ENCODE results near the gene PI4KA.
"Not testable (repeated sequence)": the region's sequence is repeated elsewhere in the genome, so short reads cannot be mapped to it uniquely, and the experiment has no call there.

PI4KA gene

DNA sequence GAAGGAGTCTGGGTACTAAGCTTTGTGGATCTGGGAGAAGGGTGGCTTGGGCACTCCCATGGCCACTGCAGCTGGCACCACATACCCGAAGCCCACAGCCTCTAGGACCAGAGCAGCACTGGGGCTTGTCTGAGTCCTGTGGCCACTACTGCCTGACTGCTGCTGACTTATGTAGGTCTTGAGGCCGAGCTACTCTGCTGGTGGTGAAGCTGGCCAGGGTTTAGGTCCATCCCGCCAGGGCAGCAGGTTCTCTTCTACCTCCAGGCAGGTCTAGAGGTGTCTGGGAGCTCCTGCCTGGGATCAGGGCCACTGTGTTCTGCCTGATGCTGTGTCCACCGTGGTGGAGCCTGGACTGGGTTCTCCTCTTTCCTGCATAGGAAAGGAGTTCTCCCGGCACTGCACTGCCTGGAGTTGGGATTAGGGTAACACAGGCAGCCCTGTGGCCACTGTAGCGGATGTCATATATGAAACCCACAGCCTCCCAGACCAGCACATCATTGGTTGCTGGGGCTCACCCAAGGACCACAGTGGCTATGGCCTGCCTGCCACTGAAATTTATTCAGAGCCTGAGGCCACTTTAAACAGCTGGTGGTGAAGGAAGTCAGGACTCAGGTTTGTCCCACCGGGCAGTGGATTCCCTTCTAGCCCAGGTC, 194.5 kb downstream of the PI4KA start:
- Histone ChIP-seq H3K9ac (ENCODE audit: low read length) (no peak overlapping the region), H3K4me1 (ENCODE audit: control insufficient read depth, insufficient read depth, low read length) (no peaks in the 10 kb centered on the region), H3K36me3 (ENCODE audit: control insufficient read depth, insufficient read depth, low read length) (no peaks in the 10 kb centered on the region), H3K27me3 (ENCODE audit: control insufficient read depth, insufficient read depth, low read length) (no peaks in the 10 kb centered on the region), H3K4me3 (ENCODE audit: low read length) (no peak overlapping the region), H3K27ac (ENCODE audit: low read depth, low read length) (no peak overlapping the region)

DNA sequence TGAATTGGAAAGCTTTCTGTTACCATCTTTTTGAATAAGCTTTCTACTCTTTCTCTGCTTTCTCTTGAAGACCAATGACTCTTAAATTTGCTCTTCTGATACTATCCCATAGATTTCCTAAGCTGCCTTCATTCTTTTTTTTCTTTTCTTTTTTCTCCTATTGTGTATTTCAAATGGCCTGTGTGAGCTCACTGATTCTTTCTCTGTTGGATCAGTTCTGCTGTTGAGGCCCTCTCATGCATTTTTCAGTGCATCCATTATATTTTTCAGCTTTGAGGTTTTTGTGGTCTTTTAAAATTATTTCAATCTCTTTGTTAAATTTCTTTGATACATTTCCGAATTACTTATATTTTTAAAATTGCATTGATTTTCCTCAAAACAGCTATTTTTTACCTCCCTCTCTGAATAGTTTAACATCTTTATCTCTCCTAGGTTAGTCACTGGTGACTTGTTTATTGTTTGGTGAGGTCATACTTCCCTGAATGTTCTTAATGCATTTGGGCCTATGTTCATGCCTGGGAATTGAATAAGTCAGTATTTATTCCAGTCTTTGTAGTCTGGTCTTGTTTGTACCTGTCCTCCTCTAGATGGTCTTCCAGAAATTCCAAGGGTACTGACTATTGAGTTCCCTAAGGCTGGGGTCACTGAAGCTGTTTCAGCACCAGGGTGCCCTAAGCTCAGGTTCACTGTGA, 195.3 kb downstream of the PI4KA start:
- Histone ChIP-seq H3K27ac (ENCODE audit: low read depth, low read length) (no peak overlapping the region), H3K27me3 (ENCODE audit: control insufficient read depth, insufficient read depth, low read length) (no peaks in the 10 kb centered on the region), H3K36me3 (ENCODE audit: control insufficient read depth, insufficient read depth, low read length) (no peaks in the 10 kb centered on the region), H3K9ac (ENCODE audit: low read length) (no peak overlapping the region), H3K4me1 (ENCODE audit: control insufficient read depth, insufficient read depth, low read length) (no peaks in the 10 kb centered on the region), H3K4me3 (ENCODE audit: low read length) (no peak overlapping the region)

DNA sequence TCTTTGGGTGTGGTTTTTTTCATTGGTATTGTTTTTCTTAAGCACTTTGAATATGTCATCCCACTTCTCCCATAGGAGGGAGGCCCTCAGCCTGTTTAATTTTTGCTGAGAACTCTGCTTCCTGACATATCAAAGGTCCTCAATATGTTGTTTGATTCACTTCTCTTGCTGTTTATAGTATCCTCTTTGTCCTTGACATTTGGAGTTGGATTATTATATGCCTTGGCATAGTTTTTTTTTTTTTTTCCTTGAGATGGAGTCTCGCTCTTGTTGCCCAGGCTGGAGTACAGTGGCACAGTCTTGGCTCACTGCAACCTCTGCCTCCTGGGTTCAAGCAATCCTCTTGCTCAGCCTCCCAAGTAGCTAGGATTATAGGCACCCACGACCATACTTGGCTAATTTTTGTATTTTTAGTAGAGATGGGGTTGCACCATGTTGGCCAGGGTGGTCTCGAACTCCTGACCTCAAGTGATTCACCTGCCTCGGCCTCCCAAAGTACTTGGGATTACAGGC, 196.0 kb downstream of the PI4KA start:
- not testable (repeated sequence) for H3K4me3 ChIP-seq (ENCODE audit: low read length); H3K9ac ChIP-seq (ENCODE audit: low read length); H3K27ac ChIP-seq (ENCODE audit: low read depth, low read length); H3K36me3 ChIP-seq (ENCODE audit: control insufficient read depth, insufficient read depth, low read length); H3K4me1 ChIP-seq (ENCODE audit: control insufficient read depth, insufficient read depth, low read length); H3K27me3 ChIP-seq (ENCODE audit: control insufficient read depth, insufficient read depth, low read length)

DNA sequence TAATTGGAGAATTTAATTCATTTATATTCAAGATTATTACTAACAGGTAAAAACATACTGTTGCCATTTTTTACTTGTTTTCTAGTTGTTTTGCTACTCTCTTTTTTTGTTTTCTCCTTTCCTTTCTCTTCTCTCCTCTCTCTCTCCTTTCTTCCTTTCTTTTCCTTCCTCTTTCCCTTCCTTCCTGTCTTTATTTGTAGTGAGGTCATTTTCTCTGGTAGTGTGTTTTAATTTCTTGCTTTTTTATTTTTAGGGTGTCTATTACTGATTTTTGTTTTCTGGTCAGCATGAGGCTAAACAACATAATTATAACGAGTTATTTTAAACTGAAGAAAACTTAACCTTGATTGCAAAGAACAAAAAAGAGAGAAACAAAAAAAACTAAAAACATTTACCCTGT, 197.1 kb downstream of the PI4KA start:
- Histone ChIP-seq H3K4me3 (ENCODE audit: low read length) (no peak overlapping the region), H3K9ac (ENCODE audit: low read length) (no peak overlapping the region), H3K4me1 (ENCODE audit: control insufficient read depth, insufficient read depth, low read length) (no peaks in the 10 kb centered on the region), H3K36me3 (ENCODE audit: control insufficient read depth, insufficient read depth, low read length) (no peaks in the 10 kb centered on the region), H3K27me3 (ENCODE audit: control insufficient read depth, insufficient read depth, low read length) (no peaks in the 10 kb centered on the region), H3K27ac (ENCODE audit: low read depth, low read length) (no peak overlapping the region)

DNA sequence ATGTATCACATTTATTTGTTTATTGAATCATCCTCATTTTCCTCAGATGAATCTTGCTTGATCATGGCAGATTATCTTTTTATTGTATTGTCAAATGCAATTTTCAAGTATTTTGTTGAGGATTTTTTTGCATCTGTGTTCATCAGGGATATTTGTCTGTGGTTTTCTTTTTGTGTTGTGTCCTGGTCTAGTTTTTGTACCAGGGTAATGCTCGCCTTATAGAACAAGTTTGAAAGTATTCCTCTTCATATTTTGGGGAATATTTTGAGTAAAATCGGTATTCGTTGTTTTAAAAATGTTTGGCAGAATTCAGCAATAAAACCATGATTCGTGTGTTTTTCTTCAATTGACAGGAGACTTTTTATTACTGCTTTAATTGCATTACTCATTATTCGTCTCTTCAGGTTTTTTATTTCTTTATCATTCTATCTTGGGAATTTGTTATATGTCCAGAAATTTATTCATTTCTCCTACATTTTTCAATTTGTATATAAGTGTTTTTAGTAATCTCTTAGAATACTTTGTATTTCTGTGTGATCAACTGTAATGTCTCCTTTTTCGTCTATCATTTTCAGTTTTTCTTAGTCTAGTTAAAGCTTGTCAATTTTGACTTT, 198.1 kb downstream of the PI4KA start:
- H3K27me3 ChIP-seq (ENCODE audit: control insufficient read depth, insufficient read depth, low read length) = no peaks in the 10 kb centered on the region
- no peak overlapping the region for H3K4me3 ChIP-seq (ENCODE audit: low read length)
- no peak overlapping the region for H3K9ac ChIP-seq (ENCODE audit: low read length)
- H3K27ac ChIP-seq (ENCODE audit: low read depth, low read length) = no peak overlapping the region
- no peaks in the 10 kb centered on the region for H3K36me3 ChIP-seq (ENCODE audit: control insufficient read depth, insufficient read depth, low read length)
- H3K4me1 ChIP-seq (ENCODE audit: control insufficient read depth, insufficient read depth, low read length) = no peaks in the 10 kb centered on the region

DNA sequence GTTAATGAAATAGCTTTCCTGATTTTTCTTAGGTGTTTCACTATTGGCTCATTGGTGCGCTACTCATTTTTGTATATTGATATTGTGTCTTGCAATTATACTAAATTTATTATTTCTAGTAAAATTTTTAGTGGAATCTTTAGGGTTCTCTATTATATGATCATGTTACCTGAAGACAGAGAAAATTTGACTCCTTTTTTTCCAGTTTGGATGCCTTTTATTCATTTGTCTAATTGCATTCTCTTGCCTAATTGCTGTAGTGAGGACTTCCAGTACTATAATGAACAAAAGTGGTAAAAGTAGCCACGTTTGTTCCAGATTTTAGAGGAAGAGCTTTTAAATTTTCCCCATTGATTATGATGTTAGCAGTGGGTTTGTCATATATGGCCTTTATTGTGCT, 198.7 kb downstream of the PI4KA start:
- Histone ChIP-seq H3K36me3 (ENCODE audit: control insufficient read depth, insufficient read depth, low read length) (no peaks in the 10 kb centered on the region), H3K27me3 (ENCODE audit: control insufficient read depth, insufficient read depth, low read length) (no peaks in the 10 kb centered on the region), H3K4me3 (ENCODE audit: low read length) (no peak overlapping the region), H3K27ac (ENCODE audit: low read depth, low read length) (no peak overlapping the region), H3K9ac (ENCODE audit: low read length) (no peak overlapping the region), H3K4me1 (ENCODE audit: control insufficient read depth, insufficient read depth, low read length) (no peaks in the 10 kb centered on the region)

DNA sequence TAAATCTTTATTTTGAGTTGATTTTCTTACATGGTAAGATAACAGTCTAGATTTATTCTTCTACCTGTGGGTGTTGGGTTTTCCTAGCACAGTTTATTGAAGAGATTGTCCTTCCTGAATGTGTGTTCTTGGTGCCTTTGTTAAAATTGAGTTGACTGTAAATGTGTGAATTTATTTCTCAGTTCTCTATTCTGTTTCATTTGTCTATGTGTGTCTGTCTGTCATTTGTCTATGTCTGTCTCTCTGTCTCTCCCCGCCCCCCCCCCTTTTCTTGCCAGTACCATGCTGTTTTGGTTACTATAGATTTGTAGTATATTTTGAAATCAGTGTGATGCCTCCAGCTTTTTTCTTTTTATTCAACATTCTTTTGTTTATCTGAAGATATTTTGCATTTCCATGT, 199.4 kb downstream of the PI4KA start:
- Histone ChIP-seq H3K36me3 (ENCODE audit: control insufficient read depth, insufficient read depth, low read length) (no peaks in the 10 kb centered on the region), H3K9ac (ENCODE audit: low read length) (no peak overlapping the region), H3K4me3 (ENCODE audit: low read length) (no peak overlapping the region)

DNA sequence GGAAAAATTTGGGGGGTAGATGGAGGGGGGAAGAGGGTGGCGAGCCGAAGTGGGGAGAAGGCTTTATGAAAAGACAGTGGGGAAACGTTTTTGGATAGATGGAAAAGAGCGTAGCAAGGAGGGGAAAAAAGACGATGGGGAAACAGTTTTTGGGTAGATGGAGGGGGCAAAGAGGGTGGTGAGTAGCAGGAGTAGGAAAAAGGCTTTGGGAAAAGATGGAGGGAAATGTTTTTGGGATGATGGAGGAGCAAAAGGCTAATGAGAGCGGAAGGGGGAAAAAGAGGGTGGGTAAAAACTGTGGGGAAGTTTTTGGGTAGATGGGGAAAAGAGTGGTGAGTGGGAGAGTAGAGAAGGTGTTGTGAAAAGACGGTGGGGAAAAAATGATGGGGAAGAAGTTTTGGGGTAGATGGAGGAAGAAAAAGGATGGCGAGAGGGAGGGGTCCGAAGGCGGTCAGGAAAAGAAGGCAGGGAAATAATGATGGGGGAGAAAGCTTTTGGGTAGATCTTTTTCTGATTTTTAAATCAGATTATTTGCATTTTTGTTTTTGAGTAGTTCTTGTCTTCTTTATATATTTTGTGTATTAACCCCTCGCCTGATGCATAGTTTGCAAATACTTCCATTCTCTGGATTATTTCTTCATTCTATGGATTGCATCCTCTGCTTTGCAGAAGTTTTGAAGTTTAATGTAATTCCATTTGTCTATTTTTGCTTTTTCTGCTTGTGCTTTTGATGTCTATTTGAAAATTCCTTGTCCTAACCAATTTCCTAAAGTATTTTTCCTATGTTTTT, 200.0 kb downstream of the PI4KA start:
- Histone ChIP-seq H3K4me3 (ENCODE audit: low read length) (no peak overlapping the region), H3K4me1 (ENCODE audit: control insufficient read depth, insufficient read depth, low read length) (no peaks in the 10 kb centered on the region), H3K9ac (ENCODE audit: low read length) (no peak overlapping the region)

More for the DNA sequence above, 199.4 kb downstream of the PI4KA start:
- Histone ChIP-seq H3K4me1 (ENCODE audit: control insufficient read depth, insufficient read depth, low read length) (no peaks in the 10 kb centered on the region), H3K27ac (ENCODE audit: low read depth, low read length) (no peak overlapping the region), H3K27me3 (ENCODE audit: control insufficient read depth, insufficient read depth, low read length) (no peaks in the 10 kb centered on the region)

DNA sequence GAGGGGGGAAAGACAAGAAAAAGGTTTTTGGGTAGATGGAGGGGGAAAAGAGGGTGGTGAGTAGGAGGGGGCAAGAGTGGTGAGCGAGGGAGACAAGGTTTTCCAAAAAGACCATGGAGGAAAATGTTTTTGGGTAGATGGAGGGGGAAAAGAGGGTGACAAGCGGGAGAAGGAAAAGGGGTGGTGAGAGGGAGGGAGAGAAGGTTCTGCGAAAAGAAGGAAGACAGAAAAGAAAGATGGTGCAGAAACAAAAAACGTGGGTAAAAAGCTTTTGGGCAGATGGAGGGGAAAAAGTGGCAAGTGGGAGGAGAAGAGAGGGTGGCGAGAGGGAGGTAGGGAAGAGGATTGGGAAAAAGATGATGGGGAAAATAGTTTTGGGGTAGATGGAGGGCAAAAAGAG, 200.6 kb downstream of the PI4KA start:
- no peak overlapping the region for H3K9ac ChIP-seq (ENCODE audit: low read length)
- no peak overlapping the region for H3K4me3 ChIP-seq (ENCODE audit: low read length)
- H3K27ac ChIP-seq (ENCODE audit: low read depth, low read length) = no peak overlapping the region
- no peaks in the 10 kb centered on the region for H3K36me3 ChIP-seq (ENCODE audit: control insufficient read depth, insufficient read depth, low read length)
- H3K27me3 ChIP-seq (ENCODE audit: control insufficient read depth, insufficient read depth, low read length) = no peaks in the 10 kb centered on the region
- no peaks in the 10 kb centered on the region for H3K4me1 ChIP-seq (ENCODE audit: control insufficient read depth, insufficient read depth, low read length)

More for the DNA sequence above, 200.0 kb downstream of the PI4KA start:
- no peaks in the 10 kb centered on the region for H3K27me3 ChIP-seq (ENCODE audit: control insufficient read depth, insufficient read depth, low read length)
- no peaks in the 10 kb centered on the region for H3K36me3 ChIP-seq (ENCODE audit: control insufficient read depth, insufficient read depth, low read length)
- H3K27ac ChIP-seq (ENCODE audit: low read depth, low read length) = no peak overlapping the region

Data from rectal smooth muscle tissue (tissue), 1 donor.